22Rv1 (cell line): Measurements from ENCODE around the gene LAPTM5.

Experiments used
- ZFX ChIP-seq: fragments of 450-650 bp; IDR thresholded peaks from 2 replicates; pipeline ENCODE4 v1.6.1; 2017; ENCODE audit warnings: antibody characterized with exemption, borderline replicate concordance
- TF ChIP-seq, protein P1 (sequence below): fragments of 450-650 bp; IDR thresholded peaks from 2 replicates; pipeline ENCODE4 v1.5.1; 2017; ENCODE audit warnings: mild to moderate bottlenecking

DNA sequence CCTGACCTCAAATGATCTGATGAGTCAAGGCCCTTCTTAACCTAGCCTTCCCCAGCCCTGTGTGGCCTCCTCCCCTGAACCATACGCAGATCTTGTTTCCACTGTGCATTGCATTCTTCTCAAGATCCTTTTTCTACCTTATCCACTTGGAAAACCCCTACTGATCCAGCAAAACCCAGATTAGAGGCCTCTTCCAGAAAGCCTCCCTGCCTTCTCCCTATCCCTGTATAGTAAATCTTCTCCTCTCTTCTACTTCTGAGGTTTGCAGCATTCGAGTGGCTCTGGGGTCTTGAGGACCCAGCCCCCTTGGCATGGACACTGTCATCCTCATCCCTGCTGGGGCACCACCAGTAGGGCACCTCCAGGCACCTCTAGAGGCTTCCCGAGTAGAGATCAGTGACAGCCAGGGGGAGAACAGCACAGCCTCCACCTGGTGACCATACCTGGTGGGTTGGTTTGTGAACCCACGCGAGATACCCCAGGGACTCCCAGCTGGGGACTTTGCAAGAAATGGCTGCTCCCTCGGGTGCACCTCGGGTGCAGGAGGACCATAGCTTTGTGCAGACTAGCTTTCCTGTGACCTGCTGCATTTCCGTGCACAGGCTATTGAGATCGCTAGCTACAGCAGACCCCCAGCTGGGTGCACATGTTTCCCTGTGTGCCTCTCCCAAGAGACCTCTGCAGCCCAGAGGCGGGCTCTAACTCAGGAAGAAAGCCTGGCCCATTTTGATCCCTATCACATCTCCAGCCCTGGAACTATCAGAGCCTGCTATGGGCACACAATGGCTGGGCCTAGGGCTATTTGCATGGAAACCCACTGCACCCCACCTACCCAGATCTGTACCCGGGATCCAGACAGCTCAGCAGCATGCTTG is 68.4 kb downstream of the LAPTM5 start:
- TF ChIP-seq, protein P1, sequence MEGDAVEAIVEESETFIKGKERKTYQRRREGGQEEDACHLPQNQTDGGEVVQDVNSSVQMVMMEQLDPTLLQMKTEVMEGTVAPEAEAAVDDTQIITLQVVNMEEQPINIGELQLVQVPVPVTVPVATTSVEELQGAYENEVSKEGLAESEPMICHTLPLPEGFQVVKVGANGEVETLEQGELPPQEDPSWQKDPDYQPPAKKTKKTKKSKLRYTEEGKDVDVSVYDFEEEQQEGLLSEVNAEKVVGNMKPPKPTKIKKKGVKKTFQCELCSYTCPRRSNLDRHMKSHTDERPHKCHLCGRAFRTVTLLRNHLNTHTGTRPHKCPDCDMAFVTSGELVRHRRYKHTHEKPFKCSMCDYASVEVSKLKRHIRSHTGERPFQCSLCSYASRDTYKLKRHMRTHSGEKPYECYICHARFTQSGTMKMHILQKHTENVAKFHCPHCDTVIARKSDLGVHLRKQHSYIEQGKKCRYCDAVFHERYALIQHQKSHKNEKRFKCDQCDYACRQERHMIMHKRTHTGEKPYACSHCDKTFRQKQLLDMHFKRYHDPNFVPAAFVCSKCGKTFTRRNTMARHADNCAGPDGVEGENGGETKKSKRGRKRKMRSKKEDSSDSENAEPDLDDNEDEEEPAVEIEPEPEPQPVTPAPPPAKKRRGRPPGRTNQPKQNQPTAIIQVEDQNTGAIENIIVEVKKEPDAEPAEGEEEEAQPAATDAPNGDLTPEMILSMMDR: no peak
- no peak for TF ChIP-seq ZFX
